Measurements from ENCODE around the gene VWA8.
"Not testable (repeated sequence)": the region's sequence is repeated elsewhere in the genome, so short reads cannot be mapped to it uniquely, and the experiment has no call there.

VWA8 gene

GRCh38 chr13:41765813-41766212 lies 195.1 kb downstream of the VWA8 start:
- Histone ChIP-seq H3K27ac (no peak overlapping the region), H3K4me3 (no peak overlapping the region)

DNA sequence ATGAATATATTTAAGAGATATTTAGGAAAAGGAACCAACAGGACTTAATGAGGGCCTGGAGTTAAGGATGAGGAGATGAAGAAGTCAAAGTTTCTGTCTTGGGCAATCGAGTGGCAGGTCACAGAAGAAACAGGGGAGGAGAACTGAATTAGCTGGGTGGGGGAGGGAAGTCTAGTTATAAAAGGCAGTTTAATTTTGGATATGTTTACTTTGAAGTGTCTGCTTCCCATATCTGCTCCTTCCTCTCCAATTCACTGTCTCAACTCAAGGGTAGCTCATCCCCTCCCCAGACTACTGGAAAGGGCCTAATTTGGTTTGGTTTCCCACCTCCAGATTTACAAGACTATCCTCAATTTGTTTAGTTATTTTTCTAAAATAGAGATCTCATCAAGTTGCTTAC lies 195.9 kb downstream of the VWA8 start:
- H3K4me3 ChIP-seq, result no peak overlapping the region
- H3K27ac ChIP-seq, result no peak overlapping the region

GRCh38 chr13:41764558-41764957 lies 196.4 kb downstream of the VWA8 start:
- H3K27ac ChIP-seq, result no peak overlapping the region
- H3K4me3 ChIP-seq, result no peak overlapping the region

- H3K4me3 ChIP-seq, result no peak overlapping the region
- H3K27ac ChIP-seq, result no peak overlapping the region
Measured at GRCh38 chr13:41763782-41764181, 197.1 kb downstream of the VWA8 start.

DNA sequence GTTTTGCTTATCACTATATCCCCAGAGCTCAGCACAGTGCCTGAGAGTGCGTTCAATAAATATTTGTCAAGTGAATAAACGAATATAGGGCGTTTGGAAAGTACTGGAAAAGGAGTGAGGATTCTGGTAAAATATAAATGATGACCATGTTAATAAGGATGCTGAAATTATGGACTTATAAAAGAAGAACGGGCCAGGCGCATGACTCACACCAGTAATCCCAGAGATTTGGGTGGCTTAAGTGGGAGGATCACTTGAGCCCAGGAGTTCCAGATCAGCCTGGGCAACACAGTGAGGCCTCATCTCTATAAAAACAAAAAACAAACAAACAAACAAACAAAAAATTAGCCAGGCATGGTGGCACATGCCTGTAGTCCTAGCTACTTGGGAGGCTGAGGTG lies 198.1 kb downstream of the VWA8 start:
- no peak overlapping the region for H3K27ac ChIP-seq
- H3K4me3 ChIP-seq, result no peak overlapping the region

DNA sequence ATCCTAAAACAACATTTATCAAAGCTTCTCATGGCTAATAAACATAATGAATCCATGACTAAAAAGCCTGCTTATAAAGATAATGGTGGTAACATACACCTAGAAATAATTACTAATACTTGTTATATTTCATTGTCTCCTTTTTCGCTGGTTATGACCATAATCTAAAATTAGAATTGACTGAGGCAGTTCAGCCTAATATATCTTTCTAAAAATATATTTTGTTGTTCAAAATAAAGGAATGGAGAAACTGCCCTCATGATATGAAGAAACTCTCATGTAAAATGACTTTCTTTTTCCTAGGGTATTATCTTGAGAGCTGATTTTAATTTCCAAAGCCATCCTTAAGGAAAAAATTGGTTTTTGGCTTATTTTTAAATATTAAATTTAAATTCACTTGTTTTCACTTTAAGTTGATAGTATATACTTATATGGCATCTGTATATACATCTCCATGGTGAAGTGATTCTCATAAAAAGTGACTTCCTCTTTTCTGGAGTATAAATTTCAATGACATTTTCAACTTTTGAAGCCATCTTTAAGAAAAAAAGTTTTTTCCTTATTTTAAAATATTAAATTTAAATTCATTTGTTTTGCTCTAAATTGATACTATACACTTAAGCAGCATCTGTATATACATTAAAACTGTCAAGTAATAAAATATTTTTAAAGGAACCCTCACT lies 204.6 kb downstream of the VWA8 start:
- Histone ChIP-seq H3K4me3 (no peak overlapping the region), H3K27ac (no peak overlapping the region)

DNA sequence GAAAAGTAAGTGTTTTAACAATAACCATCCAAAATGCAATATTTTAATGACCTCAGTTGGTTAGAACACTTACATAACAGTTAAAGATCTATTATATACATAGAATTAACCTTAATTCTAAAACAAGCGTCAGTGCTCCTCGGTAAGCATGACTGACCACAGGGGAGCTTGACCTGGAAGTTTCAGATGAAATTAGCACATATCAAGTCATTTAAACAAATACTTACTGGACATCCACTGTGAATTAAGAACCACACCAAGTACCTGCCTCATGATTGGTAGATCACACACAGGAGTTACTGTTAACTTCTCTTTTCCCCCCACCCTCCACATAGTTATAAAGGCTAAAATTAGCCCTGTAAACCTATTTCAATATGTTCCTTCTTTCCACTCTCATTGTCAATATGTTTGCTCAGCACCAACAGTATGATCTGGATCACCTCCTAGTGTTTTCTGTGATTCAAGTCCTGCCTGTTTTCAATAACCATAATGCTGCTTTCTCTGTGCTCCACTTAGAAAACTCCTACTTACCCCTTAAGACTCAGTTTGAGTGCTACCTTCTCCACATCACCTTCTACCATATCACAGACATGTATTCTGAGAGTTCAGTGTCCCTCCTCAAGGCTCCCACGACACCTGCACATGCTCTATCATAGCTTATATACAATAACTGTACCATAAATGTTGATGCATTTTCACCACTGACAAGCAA lies 209.0 kb downstream of the VWA8 start:
- no peak overlapping the region for H3K27ac ChIP-seq
- no peak overlapping the region for H3K4me3 ChIP-seq

- Histone ChIP-seq H3K4me3 (no peak overlapping the region), H3K27ac (no peak overlapping the region)
Measured at GRCh38 chr13:41751277-41751676, 209.6 kb downstream of the VWA8 start.

DNA sequence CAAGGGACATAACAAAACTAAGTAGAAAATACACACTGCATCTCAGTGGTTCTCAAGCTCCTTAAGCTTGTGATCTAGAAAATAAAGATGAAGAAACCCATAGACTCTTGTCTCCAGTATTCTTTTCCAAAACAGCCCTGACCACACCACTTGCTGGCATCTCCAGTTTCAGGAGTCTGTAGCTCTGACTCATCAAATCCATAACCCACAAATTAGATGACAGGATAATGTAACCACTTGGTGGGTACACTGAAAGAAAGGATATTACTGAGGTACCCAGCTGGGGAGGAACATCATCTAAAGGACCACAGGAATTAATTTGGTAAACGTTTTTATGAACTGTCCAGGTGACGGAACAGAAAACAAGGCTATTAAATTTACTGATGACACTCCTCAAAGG lies 214.7 kb downstream of the VWA8 start:
- Histone ChIP-seq H3K27ac (no peak overlapping the region), H3K4me3 (no peak overlapping the region)

DNA sequence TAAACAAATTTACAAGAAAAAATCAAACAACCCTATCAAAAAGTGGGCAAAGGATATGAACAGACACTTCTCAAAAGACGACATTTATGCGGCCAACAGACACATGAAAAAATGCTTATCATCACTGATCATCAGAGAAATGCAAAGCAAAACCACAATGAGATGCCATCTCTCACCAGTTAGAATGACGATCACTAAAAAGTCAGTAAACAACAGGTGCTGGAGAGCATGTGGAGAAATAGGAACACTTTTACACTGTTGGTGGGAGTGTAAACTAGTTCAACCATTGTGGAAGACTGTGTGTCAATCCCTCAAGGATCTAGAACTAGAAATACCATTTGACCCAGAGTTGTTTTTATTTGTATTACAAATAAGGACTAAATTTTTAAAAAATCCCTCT lies 215.4 kb downstream of the VWA8 start:
- not testable (repeated sequence) for H3K27ac ChIP-seq, H3K4me3 ChIP-seq

- Histone ChIP-seq H3K4me3 (no peak overlapping the region), H3K27ac (no peak overlapping the region)
Measured at GRCh38 chr13:41742917-41743552, 217.9 kb downstream of the VWA8 start.

DNA sequence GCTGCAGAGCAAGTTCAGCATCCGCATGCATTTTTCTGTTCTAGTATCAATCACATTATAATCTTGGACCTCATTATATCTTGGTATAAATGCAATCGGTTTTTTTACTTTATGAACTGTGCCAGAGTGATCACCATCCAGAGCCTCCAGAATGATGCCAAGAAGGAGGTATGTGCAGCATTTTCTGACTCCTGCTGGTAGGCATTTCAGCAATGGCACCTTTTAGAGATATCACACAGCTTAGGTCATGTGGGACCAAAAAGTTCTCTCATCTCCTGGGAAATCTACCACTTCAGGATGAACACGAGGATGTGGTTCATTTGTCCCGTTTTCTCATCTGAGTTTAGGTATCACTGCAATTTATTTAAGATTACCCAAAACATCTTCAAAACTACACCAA lies 220.4 kb downstream of the VWA8 start:
- Histone ChIP-seq H3K27ac (no peak overlapping the region), H3K4me3 (no peak overlapping the region)

GRCh38 chr13:41722684-41723535 lies 238.0 kb downstream of the VWA8 start:
- H3K4me3 ChIP-seq, result no peak overlapping the region
- no peak overlapping the region for H3K27ac ChIP-seq

DNA sequence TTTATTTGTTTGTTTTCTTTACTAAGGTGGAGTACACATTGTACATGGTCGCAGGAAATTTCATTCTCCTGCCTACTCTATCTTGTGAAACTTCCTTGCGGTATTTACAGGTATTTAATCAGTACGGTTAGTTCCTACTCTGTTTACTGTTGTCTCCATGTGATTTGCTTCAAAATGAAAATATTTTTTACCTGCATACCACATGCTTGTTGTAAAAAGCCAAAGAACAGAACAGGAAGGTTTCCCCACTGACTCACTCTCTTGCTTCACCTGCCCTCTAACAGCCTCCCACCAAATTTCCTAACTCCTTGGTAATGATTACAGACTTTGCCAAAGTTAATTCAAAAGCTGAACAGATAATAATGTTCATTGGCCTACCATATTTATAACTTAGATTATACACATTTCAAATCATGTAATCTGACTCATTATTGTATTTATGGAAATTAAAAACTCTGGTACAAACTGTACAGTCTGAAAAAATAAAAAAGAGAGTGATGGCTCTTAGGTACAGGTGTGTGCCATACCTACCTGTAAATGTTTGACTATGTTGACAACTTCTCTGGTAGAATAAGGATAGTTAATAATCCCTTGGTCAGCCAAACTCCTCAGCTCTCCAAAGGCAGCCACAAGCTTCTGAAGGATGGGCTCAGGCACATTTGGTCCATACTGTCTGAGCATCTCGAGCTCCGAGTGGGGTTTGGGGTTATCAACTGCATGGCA lies 239.9 kb downstream of the VWA8 start:
- Histone ChIP-seq H3K27ac (no peak overlapping the region), H3K4me3 (no peak overlapping the region)

DNA sequence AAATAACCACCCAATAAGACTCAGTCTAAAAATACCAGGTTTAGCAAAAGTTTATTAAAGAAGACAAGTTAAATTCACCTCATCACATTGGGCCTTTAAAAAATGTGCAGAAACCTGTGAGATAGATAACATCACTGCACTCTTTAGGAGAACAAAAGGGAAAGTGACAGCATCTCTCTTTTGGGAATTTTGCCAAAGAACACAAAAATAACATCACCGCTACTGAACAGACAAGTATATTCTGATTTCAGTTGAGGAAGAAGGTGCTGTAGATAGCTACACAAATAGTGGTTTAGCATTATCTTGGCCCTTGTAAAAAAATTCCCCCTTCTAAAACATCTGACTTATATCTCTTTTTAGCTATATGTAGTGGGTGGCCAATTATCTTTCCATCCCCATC lies 244.7 kb downstream of the VWA8 start:
- Histone ChIP-seq H3K4me3 (no peak overlapping the region), H3K27ac (no peak overlapping the region)

DNA sequence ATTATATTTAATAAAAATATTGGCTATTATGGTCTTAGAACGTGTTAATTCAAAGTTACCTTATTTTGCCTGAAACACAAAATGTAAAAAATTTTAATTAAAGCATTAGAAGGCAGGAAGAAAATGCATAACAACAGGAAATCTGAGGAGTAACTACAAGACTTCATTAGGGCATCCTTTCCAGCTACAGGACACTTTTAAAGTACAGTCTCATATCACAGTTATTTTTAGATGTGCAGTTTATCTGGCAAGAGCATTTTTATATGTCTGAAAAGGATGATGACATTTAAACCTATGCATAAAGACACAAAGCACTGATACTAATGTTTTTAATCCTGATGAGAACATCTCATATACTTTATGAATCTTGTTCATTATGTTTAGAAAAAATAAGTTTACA lies 247.5 kb downstream of the VWA8 start:
- Histone ChIP-seq H3K4me3 (no peak overlapping the region), H3K27ac (no peak overlapping the region)

GRCh38 chr13:41710771-41711170 lies 250.1 kb downstream of the VWA8 start:
- Histone ChIP-seq H3K27ac (no peak overlapping the region), H3K4me3 (no peak overlapping the region)

GRCh38 chr13:41709511-41709910 lies 251.4 kb downstream of the VWA8 start:
- no peak overlapping the region for H3K4me3 ChIP-seq
- no peak overlapping the region for H3K27ac ChIP-seq

DNA sequence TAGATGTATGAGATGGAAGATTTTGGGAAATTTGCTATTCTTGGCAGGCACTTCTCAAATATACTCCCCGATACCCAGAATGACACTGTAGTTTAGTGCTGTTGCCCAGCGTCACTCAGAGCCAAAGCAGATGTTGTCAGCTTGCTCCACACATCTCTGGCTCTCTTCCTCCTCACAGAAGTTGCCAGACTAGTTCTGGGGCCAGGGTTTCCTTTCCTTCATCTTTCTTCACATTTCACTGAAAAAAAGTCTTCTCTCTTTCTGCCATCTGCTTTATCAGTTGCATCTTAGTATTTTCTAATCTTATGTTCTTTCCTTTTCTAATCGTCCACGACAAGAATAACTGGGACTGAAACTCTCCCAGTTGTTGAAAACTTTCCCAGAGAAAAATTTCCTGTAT lies 252.2 kb downstream of the VWA8 start:
- H3K27ac ChIP-seq, result no peak overlapping the region
- no peak overlapping the region for H3K4me3 ChIP-seq
